ENCODE measurements around the gene MEDAG. TPM values are rescaled to one million over a fixed set of nuclear protein-coding genes. Genes with fewer than 3 reads are reported as not detected.
A peak's percentile ranks its signal among the peaks of the same experiment; 100 is the strongest.

Gene MEDAG
- total and polyA plus RNA-seq, 11 donors = 3.8 to 41.9 (median 8.0) TPM

GRCh38 chr13:30874561-30874960, 31.5 kb upstream of the MEDAG start:
- Histone ChIP-seq H3K9me3 (no peaks in the 10 kb centered on the region), H3K27me3 (no peaks in the 10 kb centered on the region), H3K27ac (no peak overlapping the region), H3K4me1 (peaks cover 0 to 22% (median 4%) of the 10 kb centered on the region in 12 donors), H3K4me3 (no peak overlapping the region), H3K36me3 (no peaks in the 10 kb centered on the region)
- DNase-seq (no peak), ATAC-seq (no peak)
- WGBS, 4 donors = 89 to 97% (median 93%) methylated on average over 6 of the region's 6 CpGs
- TF ChIP-seq CTCF (IDR thresholded peaks at IDR 0.05) = no peak
- no peak for TF ChIP-seq POLR2A (IDR thresholded peaks at IDR 0.05)
- intact Hi-C loops (cut with DNase I) = no loop called here

GRCh38 chr13:30877335-30877734, 28.7 kb upstream of the MEDAG start:
- intact Hi-C loops (cut with DNase I) = no loop called here
- Histone ChIP-seq H3K4me3 (no peak overlapping the region), H3K4me1 (peaks cover 0 to 30% (median 4%) of the 10 kb centered on the region in 12 donors), H3K27ac (no peak overlapping the region), H3K36me3 (no peaks in the 10 kb centered on the region), H3K27me3 (no peaks in the 10 kb centered on the region), H3K9me3 (no peaks in the 10 kb centered on the region)
- WGBS, 4 donors = 0 to 35% (median 15%) methylated on average over 1 of the region's 1 CpG
- TF ChIP-seq POLR2A (IDR thresholded peaks at IDR 0.05) (no peak), CTCF (IDR thresholded peaks at IDR 0.05) (no peak)
- no peak for ATAC-seq
- DNase-seq = no peak

- H3K27ac ChIP-seq = peak overlapping the region in 9 of 12 donors; percentile 32 to 73 (median 47)
- TF ChIP-seq CTCF (IDR thresholded peaks at IDR 0.05) = no peak
- no peak for TF ChIP-seq POLR2A (IDR thresholded peaks at IDR 0.05)
- DNase-seq = no peak
- H3K36me3 ChIP-seq = no peaks in the 10 kb centered on the region
- H3K4me3 ChIP-seq = no peak overlapping the region
- H3K27me3 ChIP-seq = no peaks in the 10 kb centered on the region
- peaks cover 0 to 18% (median 0%) of the 10 kb centered on the region in 12 donors for H3K4me1 ChIP-seq
- peaks cover 0 to 6% (median 0%) of the 10 kb centered on the region in 12 donors for H3K9me3 ChIP-seq
- 77 to 89% (median 87%) methylated on average over 2 of the region's 2 CpGs for WGBS, 4 donors
- intact Hi-C loops (cut with DNase I) = no loop called here
- peak in 3 of 4 donors; percentile 56 to 79 (median 56) for ATAC-seq
Measured at GRCh38 chr13:30880151-30880855, 25.8 kb upstream of the MEDAG start.

GRCh38 chr13:30880856-30881155, 25.3 kb upstream of the MEDAG start:
- TF ChIP-seq POLR2A (IDR thresholded peaks at IDR 0.05) = no peak
- TF ChIP-seq CTCF (IDR thresholded peaks at IDR 0.05) = no peak
- no peak overlapping the region for H3K4me3 ChIP-seq

More at GRCh38 chr13:30880856-30881155, 25.3 kb upstream of the MEDAG start:
- Histone ChIP-seq H3K9me3 (peaks cover 0 to 6% (median 0%) of the 10 kb centered on the region in 12 donors), H3K4me1 (peaks cover 0 to 18% (median 0%) of the 10 kb centered on the region in 12 donors), H3K27ac (peak overlapping the region in 10 of 12 donors; percentile 32 to 73 (median 50)), H3K36me3 (no peaks in the 10 kb centered on the region), H3K27me3 (no peaks in the 10 kb centered on the region)
- intact Hi-C loops (cut with DNase I) = no loop called here
- peak in 2 of 5 donors; percentile 38 to 50 for DNase-seq
- peak; percentile 84 to 95 (median 90) for ATAC-seq
- WGBS, 4 donors = 46 to 62% (median 54%) methylated on average over 4 of the region's 4 CpGs
